K562 (cell line): ENCODE data around the gene GYPE. TPM values are rescaled to one million over a fixed set of nuclear protein-coding genes. Genes with fewer than 3 reads are reported as not detected.
"Not testable (repeated sequence)": the region's sequence is repeated elsewhere in the genome, so short reads cannot be mapped to it uniquely, and the experiment has no call there.

ENCODE experiments used
- ATAC-seq: fragments of 200-7000 bp; cut with Tn5 transposase; 3 replicates; pipeline ENCODE4 v1.9.1; 2020; ENCODE audit warnings: moderate library complexity
- BruUV-seq: library from RNA; stranded (reverse); fragments of 400-500 nt; replicated peaks from 2 replicates; lab custom pipeline; 2021; lab: Mats Ljungman, UMichigan
- CTCF ChIA-PET: fragments of 300-600 bp; formaldehyde crosslinking; extraction: SDS; loops from one replicate; lab custom pipeline; 2021; ENCODE audit warnings: low intra/inter-chr PET ratio; lab: Yijun Ruan, JAX
- POLR2A ChIA-PET: fragments of 300-600, 350-650 bp; sonication (Branson Sonifier 250); formaldehyde crosslinking; extraction: SDS; loops from one replicate; lab custom pipeline; 2021; ENCODE audit warnings: antibody characterized with exemption, inconsistent platforms; lab: Yijun Ruan, JAX
- DNase-seq, 4 experiments: peaks; one replicate each; pipeline versions ENCODE4 v3.0.0 to v3.0.0-alpha.2; 2011 to 2018; ENCODE audit warnings: low spot score in 3 of 4, mixed read lengths in 3 of 4; ENCODE audit errors: extremely low read depth in 1 of 4
- FAIRE-seq: peaks from 2 replicates; lab custom pipeline; 2011; peaks lifted over from hg19 to GRCh38; lab: Jason Lieb, UNC
- H2AFZ ChIP-seq: 2 replicates; pipeline ENCODE4 v1.6.0; 2011; ENCODE audit warnings: low read depth, low read length, control low read depth, inconsistent platforms
- H3K27ac ChIP-seq: fragments of 200-600 bp; 3 replicates; pipeline ENCODE4 v1.8.0; 2011; ENCODE audit warnings: low read depth, mild to moderate bottlenecking, control low read depth, inconsistent platforms, low read length, moderate library complexity, mixed read lengths; ENCODE audit errors: extremely low read depth
- H3K27me3 ChIP-seq, 2 experiments: fragments of 300-600 bp in 1 of 2; 2 replicates in 1 of 2; 3 replicates in 1 of 2; pipeline versions ENCODE4 v1.6.0 to v1.8.0; 2011; ENCODE audit warnings: inconsistent platforms in 2 of 2, low read length in 2 of 2, mild to moderate bottlenecking in 1 of 2, mixed read lengths in 1 of 2, moderate library complexity in 1 of 2; ENCODE audit not compliant: control insufficient read depth in 2 of 2, insufficient read depth in 2 of 2
- H3K36me3 ChIP-seq: fragments of 300-600 bp; 3 replicates; pipeline ENCODE4 v1.8.0; 2011; ENCODE audit warnings: mild to moderate bottlenecking, low read length, inconsistent platforms; ENCODE audit not compliant: control insufficient read depth, insufficient read depth
- H3K4me1 ChIP-seq, 2 experiments: fragments of 200-600 bp in 1 of 2; replicated peaks in 1 of 2; 2 replicates in 1 of 2; 3 replicates in 1 of 2; pipeline versions ENCODE4 v1.5.1 to v1.8.0; 2011; ENCODE audit warnings: inconsistent platforms in 2 of 2, low read length in 2 of 2, mild to moderate bottlenecking in 1 of 2, mixed read lengths in 1 of 2, moderate library complexity in 1 of 2; ENCODE audit not compliant: control insufficient read depth in 2 of 2, insufficient read depth in 2 of 2
- H3K4me2 ChIP-seq: 2 replicates; pipeline ENCODE4 v1.6.1; 2011; ENCODE audit warnings: low read length, control low read depth, inconsistent platforms, mixed read lengths; ENCODE audit not compliant: insufficient read depth
- H3K4me3 ChIP-seq: fragments of 200-600 bp; sonication (generic), shearing (Covaris generic); 2 replicates; pipeline ENCODE4 v1.5.1; 2016; ENCODE audit warnings: control low read depth, inconsistent platforms
- H3K79me2 ChIP-seq: fragments of 200-600 bp; 3 replicates; pipeline ENCODE4 v1.8.0; 2011; ENCODE audit warnings: low read length, inconsistent platforms; ENCODE audit not compliant: control insufficient read depth, insufficient read depth
- H3K9ac ChIP-seq, 2 experiments: 2 replicates each; pipeline versions ENCODE4 v1.6.0 to v1.6.1; 2011; ENCODE audit warnings: low read depth in 2 of 2, low read length in 2 of 2, control low read depth in 1 of 2, inconsistent platforms in 1 of 2, mild to moderate bottlenecking in 1 of 2, mixed read lengths in 1 of 2; ENCODE audit not compliant: insufficient read depth in 1 of 2
- H3K9me1 ChIP-seq: one replicate; pipeline ENCODE4 v1.6.0; 2011; ENCODE audit warnings: inconsistent platforms, mild to moderate bottlenecking, low read length, moderate library complexity; ENCODE audit not compliant: control insufficient read depth, insufficient read depth
- H3K9me3 ChIP-seq: replicated peaks from 2 replicates; pipeline ENCODE4 v1.5.1; 2011; ENCODE audit warnings: low read depth, low read length, inconsistent platforms; ENCODE audit not compliant: control insufficient read depth, insufficient read depth
- H4K20me1 ChIP-seq: replicated peaks from 2 replicates; pipeline ENCODE4 v1.6.1; 2011; ENCODE audit warnings: low read length, inconsistent platforms, mixed read lengths; ENCODE audit not compliant: control insufficient read depth, insufficient read depth
- ARID1B ChIP-seq: fragments of 450-650 bp; IDR thresholded peaks from 2 replicates; pipeline ENCODE4 v1.6.1; 2016; ENCODE audit warnings: antibody characterized with exemption, mild to moderate bottlenecking, inconsistent platforms
- CHAMP1 ChIP-seq: fragments of 450-650 bp; IDR thresholded peaks from 2 replicates; pipeline ENCODE4 v1.6.1; 2016; ENCODE audit warnings: mild to moderate bottlenecking
- WGBS: fragments of 100-300 bp; shearing (Covaris generic); methylation state at CpG from one replicate; pipeline ENCODE4 v1.1.6; 2016; ENCODE audit warnings: low coverage, mixed read lengths; ENCODE audit not compliant: insufficient coverage; ENCODE audit errors: missing lambda C conversion rate; 5-methylcytosine and 5-hydroxymethylcytosine counted together
- in situ Hi-C: fragments of 300-500 bp; cut with MboI; formaldehyde crosslinking; loops from 4 replicates; pipeline ENCODE4 v1.15.0; 2018; ENCODE audit warnings: inconsistent platforms, mixed read lengths
- intact Hi-C: fragments of 100-400 bp; cut with micrococcal nuclease; formaldehyde crosslinking; loops from 2 replicates; pipeline ENCODE4 v1.14.2; 2022
- polyA plus RNA-seq, 8 experiments: library from polyadenylated mRNA; depleted of rRNA in 4 of 8; stranded (reverse) in 5 of 8; unstranded in 3 of 8; fragments of >200 nt; fragmentation: Nextera tagmentation in 2 of 8; fragmentation: Illumina TruSeq in 1 of 8; extraction: Ambion mirVana in 2 of 8; extraction: Trizol in 1 of 8; gene quantifications; 2 replicates each; pipeline versions ENCODE4 v1.2.1 to v1.2.3, GENCODE V29; 2011 to 2014; ENCODE audit warnings: inconsistent platforms in 1 of 8, missing spikeins in 1 of 8
- total RNA-seq, 7 experiments: library from RNA; depleted of rRNA in 6 of 7; stranded (reverse); fragments of >200 nt in 6 of 7; fragmentation: Illumina TruSeq in 2 of 7; extraction: Trizol in 2 of 7; gene quantifications; 2 replicates each; pipeline versions ENCODE4 v1.2.1 to v1.2.3, GENCODE V29; 2011 to 2021; ENCODE audit warnings: low replicate concordance in 1 of 7

The GYPE gene
- total and polyA plus RNA-seq, 9 of the 15 experiments (the other 6 are each of a cell fraction or from before 2014, with no cell fraction given), result 16.8 to 108 (median 43.7) TPM

GRCh38 chr4:143904431-143904830, 928 bp downstream of the GYPE start (continued):
- peak; percentile 29; the same call in 1 of the 2 replicates for TF ChIP-seq CHAMP1
- TF ChIP-seq ARID1B, result 0 out of 2 replicates have a peak, but pooled peaks have one; percentile 7
- TF ChIP-seq, all 486 proteins: peak for 7; not testable (repeated sequence) for 479

- in situ Hi-C loops, H3K79me2 ChIP-seq, H3K27ac ChIP-seq, H3K9me3 ChIP-seq, H2AFZ ChIP-seq, H3K9me1 ChIP-seq, H3K9ac ChIP-seq, H3K4me3 ChIP-seq, H3K4me2 ChIP-seq, POLR2A ChIA-PET, intact Hi-C loops, DNase-seq, CTCF ChIA-PET, H4K20me1 ChIP-seq, FAIRE-seq, H3K36me3 ChIP-seq, H3K4me1 ChIP-seq, BruUV-seq, H3K27me3 ChIP-seq: not testable (repeated sequence)
- WGBS, result 91% methylated on average over 3 of the region's 4 CpGs
- 0 out of 3 replicates have a peak, but pooled peaks have one; percentile 2 for ATAC-seq
These were observed 15.0 kb downstream of the GYPE start for GRCh38 chr4:143890323-143890722.

- H3K4me2 ChIP-seq, H3K4me1 ChIP-seq, in situ Hi-C loops, H3K9ac ChIP-seq, H3K27ac ChIP-seq, H3K9me3 ChIP-seq, BruUV-seq, H2AFZ ChIP-seq, H3K4me3 ChIP-seq, H3K36me3 ChIP-seq, H3K27me3 ChIP-seq, DNase-seq, intact Hi-C loops, H4K20me1 ChIP-seq, CTCF ChIA-PET, H3K9me1 ChIP-seq, POLR2A ChIA-PET: not testable (repeated sequence)
- FAIRE-seq (peak; percentile 69), ATAC-seq (peak; percentile 53)
- no CpG with 5 or more reads among the region's 3 CpGs for WGBS
- peaks cover 14% of the 10 kb centered on the region; the same call in 1 of the 3 replicates for H3K79me2 ChIP-seq
These were observed 17.2 kb downstream of the GYPE start for GRCh38 chr4:143888189-143888588.
